Heart left ventricle (tissue), 16 donors: ENCODE data around the gene C2CD4D. TPM values are rescaled to one million over a fixed set of nuclear protein-coding genes. Genes with fewer than 3 reads are reported as not detected.
A peak's percentile ranks its signal among the peaks of the same experiment; 100 is the strongest.

Source experiments
- ATAC-seq, 4 donors: fragments of 200-7000 bp; cut with Tn5 transposase; one replicate each; pipeline ENCODE4 v1.9.1; 2020 to 2022; ENCODE audit warnings: moderate library complexity in 4 of 4, mild to moderate bottlenecking in 3 of 4, moderate number of reproducible peaks in 1 of 4
- DNase-seq, 5 donors: peaks; one replicate each; pipeline ENCODE4 v3.0.0-alpha.2; 2020
- H3K27ac ChIP-seq, 12 donors: fragments of 200-600 bp; sonication (generic) in 4 of 12; one replicate each; pipeline versions ENCODE4 v1.5.0 to v1.8.0; 2016 to 2022; ENCODE audit warnings: mild to moderate bottlenecking in 2 of 12
- H3K27me3 ChIP-seq, 9 donors: fragments of 200-600 bp; sonication (generic) in 2 of 9; one replicate each; pipeline versions ENCODE4 v1.5.1 to v1.8.0; 2016 to 2022; ENCODE audit warnings: mild to moderate bottlenecking in 3 of 9
- H3K36me3 ChIP-seq, 9 donors: fragments of 200-600 bp; sonication (generic) in 2 of 9; one replicate each; pipeline versions ENCODE4 v1.5.0 to v1.8.0; 2018 to 2022; ENCODE audit warnings: mild to moderate bottlenecking in 2 of 9
- H3K4me1 ChIP-seq, 12 donors: fragments of 200-600 bp; sonication (generic) in 4 of 12; one replicate each; pipeline versions ENCODE4 v1.5.0 to v1.8.0; 2016 to 2022; ENCODE audit warnings: mild to moderate bottlenecking in 3 of 12
- H3K4me3 ChIP-seq, 12 donors: fragments of 200-600 bp; sonication (generic) in 4 of 12; one replicate each; pipeline versions ENCODE4 v1.5.0 to v1.8.0; 2017 to 2022; ENCODE audit warnings: mild to moderate bottlenecking in 9 of 12, moderate library complexity in 4 of 12
- H3K9me3 ChIP-seq, 12 donors: fragments of 200-600 bp; sonication (generic) in 4 of 12; one replicate each; pipeline versions ENCODE4 v1.5.0 to v1.8.0; 2016 to 2022; ENCODE audit warnings: mild to moderate bottlenecking in 1 of 12
- POLR2A ChIP-seq, 2 donors: fragments of 450-650 bp; IDR thresholded peaks; one replicate each; pipeline ENCODE4 v1.6.1; 2017; ENCODE audit warnings: antibody characterized with exemption in 2 of 2, mild to moderate bottlenecking in 2 of 2, moderate library complexity in 2 of 2
- WGBS, 4 donors: extraction: QIAGEN DNeasy Blood & Tissue Kit in 2 of 4; methylation state at CpG; one replicate each; pipeline versions ENCODE4 v1.1.5 to v1.1.7; 2013 to 2018; 5-methylcytosine and 5-hydroxymethylcytosine counted together
- intact Hi-C, 10 donors: fragments of 100-400 bp; cut with DNase I; formaldehyde crosslinking; loops; one replicate each; pipeline versions ENCODE4 v1.11.1 to v1.14.2; 2022
- polyA plus RNA-seq, 2 donors: library from polyadenylated mRNA; stranded (reverse); fragments of 200-250 nt; gene quantifications; one replicate each; pipeline ENCODE4 v1.2.3, GENCODE V29; 2013
- total RNA-seq, 9 donors: library from RNA; depleted of rRNA in 2 of 9; stranded (reverse); fragments of >200 nt in 2 of 9; fragmentation: NEBNext Ultra II Directional in 3 of 9; extraction: Animal tissue kit (Norgen Biotek cat#: 25700) in 3 of 9; gene quantifications; one replicate each; pipeline versions ENCODE4 v1.1.0 to v1.2.4, GENCODE V29; 2016 to 2023
- TF ChIP-seq, protein P1 (sequence below), 12 donors: fragments of 200-600 bp; sonication (generic) in 4 of 12; IDR thresholded peaks; one replicate each; pipeline versions ENCODE4 v1.5.0 to v1.8.0; 2018 to 2022; ENCODE audit warnings: antibody characterized with exemption in 12 of 12, mild to moderate bottlenecking in 5 of 12
- donor health status: ischemic (EF 13 %, LVEDD 7.1; RV severe dilation, severe dysfunction).
- donor health status: healthy with polysubstance abuse.
- donor health status: DM: no; HTN: yes; CAD: no.
- donor health status: DM: no; HTN: no; CAD: no.
- donor health status: ischemic (EF 25% LVEDD 6.9; RV normal size, moderate dysfunction).
- donor health status: ischemic (EF 25% LVEDD 5.7; RV mildly dilated, moderate dysfunction).
- donor health status: healthy.
- donor health status: DM: yes; HTN: yes; CAD: no.
- donor health status: ischemic (EF 35%, LVEDD 5.7; RV mildly dilated, moderate dysfunction).
- donor health status: nonischemic (EF 11% LVEDD 7.7; RV severe dilation, severe dysfunction).
- donor health status: DM: yes; HTN: yes; CAD: no.
- donor health status: PGD.
- donor health status: ischemic (EF 29% LVEDD 5.4; RV normal size, mild dysfunction).
- donor health status: nonischemic (EF 23%, LVEDD 6.1; RV moderate dilation, normal function).

C2CD4D gene
- total and polyA plus RNA-seq, 11 donors = 0.14 to 0.28 TPM; not detected in 9

GRCh38 chr1:151828921-151829320 lies 10.7 kb downstream of the C2CD4D start:
- intact Hi-C loops = no loop called here
- H3K27ac ChIP-seq = no peak overlapping the region
- no peaks in the 10 kb centered on the region for H3K9me3 ChIP-seq
- H3K36me3 ChIP-seq = no peaks in the 10 kb centered on the region
- WGBS, 4 donors = 3 to 6% (median 5%) methylated on average over 11 to 12 of the region's 12 CpGs
- TF ChIP-seq, protein P1, sequence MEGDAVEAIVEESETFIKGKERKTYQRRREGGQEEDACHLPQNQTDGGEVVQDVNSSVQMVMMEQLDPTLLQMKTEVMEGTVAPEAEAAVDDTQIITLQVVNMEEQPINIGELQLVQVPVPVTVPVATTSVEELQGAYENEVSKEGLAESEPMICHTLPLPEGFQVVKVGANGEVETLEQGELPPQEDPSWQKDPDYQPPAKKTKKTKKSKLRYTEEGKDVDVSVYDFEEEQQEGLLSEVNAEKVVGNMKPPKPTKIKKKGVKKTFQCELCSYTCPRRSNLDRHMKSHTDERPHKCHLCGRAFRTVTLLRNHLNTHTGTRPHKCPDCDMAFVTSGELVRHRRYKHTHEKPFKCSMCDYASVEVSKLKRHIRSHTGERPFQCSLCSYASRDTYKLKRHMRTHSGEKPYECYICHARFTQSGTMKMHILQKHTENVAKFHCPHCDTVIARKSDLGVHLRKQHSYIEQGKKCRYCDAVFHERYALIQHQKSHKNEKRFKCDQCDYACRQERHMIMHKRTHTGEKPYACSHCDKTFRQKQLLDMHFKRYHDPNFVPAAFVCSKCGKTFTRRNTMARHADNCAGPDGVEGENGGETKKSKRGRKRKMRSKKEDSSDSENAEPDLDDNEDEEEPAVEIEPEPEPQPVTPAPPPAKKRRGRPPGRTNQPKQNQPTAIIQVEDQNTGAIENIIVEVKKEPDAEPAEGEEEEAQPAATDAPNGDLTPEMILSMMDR (IDR thresholded peaks at IDR 0.05) = no peak
- no peak for TF ChIP-seq POLR2A (IDR thresholded peaks at IDR 0.05)
- H3K4me1 ChIP-seq = peaks cover 0 to 48% (median 17%) of the 10 kb centered on the region in 12 donors
- H3K27me3 ChIP-seq = no peaks in the 10 kb centered on the region
- no peak overlapping the region for H3K4me3 ChIP-seq
- DNase-seq (peak; percentile 54 to 65 (median 59)), ATAC-seq (peak in 2 of 4 donors; percentile 18 to 27)

DNA sequence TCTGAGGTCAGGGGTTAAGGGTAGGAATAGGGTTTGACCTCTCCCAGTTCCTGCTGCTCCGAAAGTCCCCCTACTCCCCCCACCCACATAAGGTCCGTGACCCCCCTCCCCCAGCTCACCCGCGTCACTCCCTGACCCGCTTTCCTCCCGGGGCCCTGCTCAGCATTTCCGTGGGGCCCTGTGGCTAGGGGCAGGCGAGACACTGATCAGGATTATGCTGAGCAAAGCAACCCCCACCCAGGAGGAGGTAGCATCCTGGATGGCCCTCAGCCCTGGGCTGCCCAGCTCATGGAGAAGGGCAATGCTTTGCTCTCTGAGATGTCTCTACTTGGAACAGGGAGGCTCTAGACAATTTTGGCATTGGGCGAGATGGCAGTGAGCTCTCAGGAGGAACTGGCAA lies 11.8 kb downstream of the C2CD4D start:
- no peak overlapping the region for H3K4me3 ChIP-seq
- H3K27ac ChIP-seq = no peak overlapping the region
- H3K4me1 ChIP-seq = peaks cover 0 to 45% (median 17%) of the 10 kb centered on the region in 12 donors
- H3K27me3 ChIP-seq = no peaks in the 10 kb centered on the region
- ATAC-seq (no peak), DNase-seq (peak in 1 of 5 donors; percentile 37)
- TF ChIP-seq, protein P1 (IDR thresholded peaks at IDR 0.05) = no peak
- intact Hi-C loops = no loop called here
- no peaks in the 10 kb centered on the region for H3K9me3 ChIP-seq
- WGBS, 4 donors = 55 to 83% (median 68%) methylated on average over 4 to 9 of the region's 9 CpGs
- H3K36me3 ChIP-seq = no peaks in the 10 kb centered on the region

DNA sequence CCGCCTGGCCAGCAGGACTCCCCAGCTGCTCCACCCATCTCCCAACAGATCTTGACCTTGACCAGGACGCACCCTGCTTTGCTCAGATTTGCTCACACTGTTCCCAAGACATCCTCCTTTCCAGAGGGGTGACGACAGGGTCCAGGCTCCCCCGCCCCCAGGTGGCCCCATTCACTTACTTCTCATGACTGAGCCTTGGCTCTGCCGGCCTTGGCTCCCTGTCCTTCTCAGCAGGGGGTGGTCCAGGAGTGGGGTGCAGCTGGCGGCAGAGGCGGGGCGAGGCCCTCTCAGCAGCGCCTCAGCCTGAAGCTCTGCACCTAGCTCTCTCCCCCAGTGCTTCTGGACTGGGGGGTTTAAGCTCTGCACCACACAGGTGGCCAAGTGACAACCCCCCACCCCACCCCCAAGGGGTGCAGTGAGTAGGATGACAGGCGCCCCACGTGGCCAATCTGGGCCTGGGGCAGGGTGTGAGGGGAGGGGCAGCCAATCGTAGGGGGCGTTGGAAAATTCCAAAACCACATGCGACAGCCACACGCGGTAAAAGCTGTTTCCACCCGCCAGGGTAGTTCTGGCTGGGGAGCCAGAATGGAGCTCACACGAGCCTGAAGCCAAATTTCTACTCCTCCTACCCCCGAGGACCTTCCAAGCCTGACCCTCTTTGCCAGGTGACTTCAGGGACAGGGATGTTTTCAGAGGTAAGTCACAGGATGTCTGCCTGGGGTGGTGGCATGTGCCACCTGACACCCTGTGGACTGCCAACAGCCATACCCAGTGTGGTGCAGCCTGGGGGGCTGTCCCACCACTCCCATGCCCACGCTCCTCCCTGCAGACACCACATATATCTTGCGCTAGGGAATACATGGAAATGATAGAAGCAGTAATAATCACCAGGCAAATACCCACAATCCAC lies 13.6 kb downstream of the C2CD4D start:
- TF ChIP-seq, protein P1 (IDR thresholded peaks at IDR 0.05) = no peak
- no peak for TF ChIP-seq POLR2A (IDR thresholded peaks at IDR 0.05)
- 48 to 63% (median 58%) methylated on average over 9 to 21 of the region's 21 CpGs for WGBS, 4 donors
- H3K36me3 ChIP-seq = no peaks in the 10 kb centered on the region
- H3K4me1 ChIP-seq = peaks cover 0 to 39% (median 14%) of the 10 kb centered on the region in 12 donors
- H3K4me3 ChIP-seq = no peak overlapping the region
- intact Hi-C loops = no loop called here
- H3K27me3 ChIP-seq = no peaks in the 10 kb centered on the region
- ATAC-seq (no peak), DNase-seq (peak in 1 of 5 donors; percentile 40)
- H3K27ac ChIP-seq = no peak overlapping the region
- no peaks in the 10 kb centered on the region for H3K9me3 ChIP-seq

GRCh38 chr1:151825204-151825603 lies 14.4 kb downstream of the C2CD4D start:
- intact Hi-C loops = no loop called here
- no peak for TF ChIP-seq POLR2A (IDR thresholded peaks at IDR 0.05)
- TF ChIP-seq, protein P1 (IDR thresholded peaks at IDR 0.05) = no peak
- Histone ChIP-seq H3K36me3 (no peaks in the 10 kb centered on the region), H3K27me3 (no peaks in the 10 kb centered on the region), H3K27ac (no peak overlapping the region), H3K4me3 (no peak overlapping the region), H3K9me3 (no peaks in the 10 kb centered on the region), H3K4me1 (peaks cover 0 to 39% (median 14%) of the 10 kb centered on the region in 12 donors)
- no peak for ATAC-seq
- WGBS, 4 donors = 69 to 76% (median 73%) methylated on average over 9 of the region's 9 CpGs
- peak in 1 of 5 donors; percentile 44 for DNase-seq
